Measurements from ENCODE around the gene GPR39. TPM values are rescaled to one million over a fixed set of nuclear protein-coding genes. Genes with fewer than 3 reads are reported as not detected.

Gene GPR39
- total RNA-seq, 1 experiment from 2014 or later, result 0.50 TPM

- Histone ChIP-seq H3K9me3 (ENCODE audit: control insufficient read depth, low read depth, low read length) (no peaks in the 10 kb centered on the region), H3K4me1 (ENCODE audit: insufficient read depth, low read length) (peaks cover 11% of the 10 kb centered on the region; the same call in 1 of the 2 replicates), H3K79me2 (ENCODE audit: insufficient read depth, low read length) (no peaks in the 10 kb centered on the region), H3K79me1 (ENCODE audit: insufficient read depth, low read depth, low read length, poor library complexity, severe bottlenecking) (no peaks in the 10 kb centered on the region), H2BK12ac (ENCODE audit: insufficient read length, low read depth, low read length) (no peak overlapping the region), H3K4ac (ENCODE audit: low read depth, low read length) (no peak overlapping the region), H3K27ac (ENCODE audit: insufficient read length, low read depth, low read length) (no peak overlapping the region), H3K9ac (ENCODE audit: extremely low read depth, insufficient read length, low read length) (no peak overlapping the region), H3T11ph (ENCODE audit: low read length) (no peak overlapping the region), H3K27me3 (ENCODE audit: insufficient read depth, low read length) (no peaks in the 10 kb centered on the region), H3K14ac (ENCODE audit: insufficient read depth, low read length) (no peak overlapping the region), H3K18ac (ENCODE audit: insufficient read length, low read depth, low read length) (no peak overlapping the region), H2BK20ac (ENCODE audit: low read depth, low read length, poor library complexity, severe bottlenecking) (no peak overlapping the region), H3K23me2 (ENCODE audit: insufficient read length, low read depth, low read length, poor library complexity, severe bottlenecking) (no peaks in the 10 kb centered on the region), H3K23ac (ENCODE audit: insufficient read length, low read depth, low read length) (no peak overlapping the region), H4K5ac (ENCODE audit: insufficient read length, low read depth, low read length) (no peak overlapping the region), H2AK5ac (ENCODE audit: insufficient read length, low read length) (no peak overlapping the region), H2BK120ac (ENCODE audit: low read depth, low read length, poor library complexity, severe bottlenecking) (no peak overlapping the region), H3K56ac (ENCODE audit: insufficient read length, low read depth, low read length) (no peak overlapping the region), H4K91ac (ENCODE audit: insufficient read length, low read depth, low read length) (no peak overlapping the region), H2BK15ac (ENCODE audit: low read depth, low read length) (no peak overlapping the region), H4K20me1 (ENCODE audit: control insufficient read depth, insufficient read depth, insufficient read length) (no peaks in the 10 kb centered on the region), H3K4me2 (ENCODE audit: insufficient read depth, insufficient read length, low read length) (no peak overlapping the region), H2BK5ac (ENCODE audit: insufficient read length, low read length) (no peak overlapping the region), H2AFZ (ENCODE audit: low read length) (no peak overlapping the region), H4K8ac (replicated peaks; ENCODE audit: insufficient read length, low read depth, low read length) (no peak overlapping the region)
- TF ChIP-seq, protein P1, sequence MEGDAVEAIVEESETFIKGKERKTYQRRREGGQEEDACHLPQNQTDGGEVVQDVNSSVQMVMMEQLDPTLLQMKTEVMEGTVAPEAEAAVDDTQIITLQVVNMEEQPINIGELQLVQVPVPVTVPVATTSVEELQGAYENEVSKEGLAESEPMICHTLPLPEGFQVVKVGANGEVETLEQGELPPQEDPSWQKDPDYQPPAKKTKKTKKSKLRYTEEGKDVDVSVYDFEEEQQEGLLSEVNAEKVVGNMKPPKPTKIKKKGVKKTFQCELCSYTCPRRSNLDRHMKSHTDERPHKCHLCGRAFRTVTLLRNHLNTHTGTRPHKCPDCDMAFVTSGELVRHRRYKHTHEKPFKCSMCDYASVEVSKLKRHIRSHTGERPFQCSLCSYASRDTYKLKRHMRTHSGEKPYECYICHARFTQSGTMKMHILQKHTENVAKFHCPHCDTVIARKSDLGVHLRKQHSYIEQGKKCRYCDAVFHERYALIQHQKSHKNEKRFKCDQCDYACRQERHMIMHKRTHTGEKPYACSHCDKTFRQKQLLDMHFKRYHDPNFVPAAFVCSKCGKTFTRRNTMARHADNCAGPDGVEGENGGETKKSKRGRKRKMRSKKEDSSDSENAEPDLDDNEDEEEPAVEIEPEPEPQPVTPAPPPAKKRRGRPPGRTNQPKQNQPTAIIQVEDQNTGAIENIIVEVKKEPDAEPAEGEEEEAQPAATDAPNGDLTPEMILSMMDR (conservative IDR thresholded peaks at IDR 0.05), result no peak
- WGBS (ENCODE audit: extremely low coverage, insufficient read length, low lambda C conversion rate), result no CpG with 5 or more reads among the region's 4 CpGs
- H3K4me3 Mint-ChIP-seq, result no peak overlapping the region
- H3K27me3 Mint-ChIP-seq (ENCODE audit: low read depth), result no peaks in the 10 kb centered on the region; the same call in 1 of the 2 replicates
- H3K36me3 Mint-ChIP-seq (ENCODE audit: insufficient read depth in 1 of 3, low read depth in 3 of 3), result no peaks in the 10 kb centered on the region
- DNase-seq, result no peak
- no peak overlapping the region for H3K27ac Mint-ChIP-seq
- H3K9me3 Mint-ChIP-seq, result no peaks in the 10 kb centered on the region; a peak in 1 of 5 replicates
- peaks cover 23 to 32% of the 10 kb centered on the region in 2 experiments for H3K4me1 Mint-ChIP-seq
These were observed 26.5 kb downstream of the GPR39 start for GRCh38 chr2:132443106-132443505.

Data from H9 (cell line).